Measurements from ENCODE around the gene DOK3. TPM values are rescaled to one million over a fixed set of nuclear protein-coding genes. Genes with fewer than 3 reads are reported as not detected.

The DOK3 gene
- polyA plus RNA-seq, 1 donor from 2014 or later = 5.5 TPM

DNA sequence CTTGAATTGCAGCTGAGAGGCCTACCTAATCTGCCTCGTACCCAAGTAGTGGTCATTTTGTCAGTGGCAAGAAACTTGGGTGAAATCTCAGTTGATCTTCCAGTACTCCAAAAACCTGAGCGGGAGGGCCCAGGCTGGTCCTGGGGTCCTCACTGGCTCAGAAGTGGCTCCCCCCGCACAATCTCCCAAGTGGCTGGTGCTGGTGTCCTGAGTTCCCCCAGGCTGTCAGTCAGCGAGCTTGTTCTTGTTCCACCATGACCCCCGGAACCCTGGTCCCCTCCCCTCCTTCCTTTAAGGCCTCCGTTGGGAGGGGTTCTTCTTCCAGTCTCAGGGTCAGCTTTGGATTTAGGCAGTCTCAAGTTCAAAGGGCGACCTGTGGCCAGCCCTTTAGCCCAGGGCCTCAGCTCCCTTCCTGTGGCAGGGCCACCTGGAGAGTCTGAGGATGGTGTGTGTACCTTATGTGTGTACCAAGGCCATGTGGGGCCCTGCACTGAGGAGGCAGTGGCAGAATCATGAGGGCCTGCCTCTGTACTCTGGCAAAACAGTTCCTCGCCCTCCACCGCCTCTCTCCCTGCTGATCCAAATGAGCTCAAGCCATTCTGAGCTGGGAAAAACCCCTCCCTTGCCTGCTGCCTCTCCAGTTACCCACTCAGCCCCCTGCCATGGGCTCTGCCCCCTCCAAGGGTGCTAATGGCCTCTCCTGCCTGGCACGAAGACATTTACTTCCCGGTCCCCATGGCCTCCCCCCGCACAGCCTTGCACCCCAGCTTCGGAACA lies 31.7 kb downstream of the DOK3 start:
- Histone ChIP-seq H3K79me2 (replicated peaks; ENCODE audit: insufficient read depth, low read length) (peaks cover under 1% of the 10 kb centered on the region), H3K27me3 (ENCODE audit: insufficient read depth, low read depth, low read length) (no peaks in the 10 kb centered on the region), H3K9me2 (ENCODE audit: insufficient read depth, low read length) (no peaks in the 10 kb centered on the region), H3K9me3 (ENCODE audit: low read length) (no peaks in the 10 kb centered on the region), H3K4me2 (ENCODE audit: low read length) (no peak overlapping the region), H3K36me3 (ENCODE audit: insufficient read depth, low read length) (no peaks in the 10 kb centered on the region), H2AFZ (ENCODE audit: low read depth, low read length) (no peak overlapping the region), H3K9ac (ENCODE audit: low read length) (no peak overlapping the region), H3K4me3 (ENCODE audit: low read length) (no peak overlapping the region), H3F3A (ENCODE audit: insufficient read depth, low read length, poor library complexity, severe bottlenecking) (no peaks in the 10 kb centered on the region), H3K27ac (ENCODE audit: low read length) (no peak overlapping the region), H4K20me1 (ENCODE audit: insufficient read depth) (no peaks in the 10 kb centered on the region)
- no peak for TF ChIP-seq TAF1 (IDR thresholded peaks at IDR 0.05; ENCODE audit: low read depth)
- no peak for TF ChIP-seq RAD21 (conservative IDR thresholded peaks at IDR 0.05)
- no peak for TF ChIP-seq POLR2AphosphoS5 (IDR thresholded peaks at IDR 0.05)
- no peak for TF ChIP-seq EZH2 (IDR thresholded peaks at IDR 0.05; ENCODE audit: borderline replicate concordance, insufficient read depth, low read length, poor library complexity, severe bottlenecking)
- TF ChIP-seq, protein P1, sequence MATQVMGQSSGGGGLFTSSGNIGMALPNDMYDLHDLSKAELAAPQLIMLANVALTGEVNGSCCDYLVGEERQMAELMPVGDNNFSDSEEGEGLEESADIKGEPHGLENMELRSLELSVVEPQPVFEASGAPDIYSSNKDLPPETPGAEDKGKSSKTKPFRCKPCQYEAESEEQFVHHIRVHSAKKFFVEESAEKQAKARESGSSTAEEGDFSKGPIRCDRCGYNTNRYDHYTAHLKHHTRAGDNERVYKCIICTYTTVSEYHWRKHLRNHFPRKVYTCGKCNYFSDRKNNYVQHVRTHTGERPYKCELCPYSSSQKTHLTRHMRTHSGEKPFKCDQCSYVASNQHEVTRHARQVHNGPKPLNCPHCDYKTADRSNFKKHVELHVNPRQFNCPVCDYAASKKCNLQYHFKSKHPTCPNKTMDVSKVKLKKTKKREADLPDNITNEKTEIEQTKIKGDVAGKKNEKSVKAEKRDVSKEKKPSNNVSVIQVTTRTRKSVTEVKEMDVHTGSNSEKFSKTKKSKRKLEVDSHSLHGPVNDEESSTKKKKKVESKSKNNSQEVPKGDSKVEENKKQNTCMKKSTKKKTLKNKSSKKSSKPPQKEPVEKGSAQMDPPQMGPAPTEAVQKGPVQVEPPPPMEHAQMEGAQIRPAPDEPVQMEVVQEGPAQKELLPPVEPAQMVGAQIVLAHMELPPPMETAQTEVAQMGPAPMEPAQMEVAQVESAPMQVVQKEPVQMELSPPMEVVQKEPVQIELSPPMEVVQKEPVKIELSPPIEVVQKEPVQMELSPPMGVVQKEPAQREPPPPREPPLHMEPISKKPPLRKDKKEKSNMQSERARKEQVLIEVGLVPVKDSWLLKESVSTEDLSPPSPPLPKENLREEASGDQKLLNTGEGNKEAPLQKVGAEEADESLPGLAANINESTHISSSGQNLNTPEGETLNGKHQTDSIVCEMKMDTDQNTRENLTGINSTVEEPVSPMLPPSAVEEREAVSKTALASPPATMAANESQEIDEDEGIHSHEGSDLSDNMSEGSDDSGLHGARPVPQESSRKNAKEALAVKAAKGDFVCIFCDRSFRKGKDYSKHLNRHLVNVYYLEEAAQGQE (IDR thresholded peaks at IDR 0.05; ENCODE audit: borderline replicate concordance) = no peak
- TF ChIP-seq MXI1 (conservative IDR thresholded peaks at IDR 0.05; ENCODE audit: poor library complexity, severe bottlenecking) = no peak
- no peak for TF ChIP-seq EP300 (conservative IDR thresholded peaks at IDR 0.05; ENCODE audit: poor library complexity, severe bottlenecking)
- no peak for TF ChIP-seq SMC3 (conservative IDR thresholded peaks at IDR 0.05; ENCODE audit: poor library complexity)

DNA sequence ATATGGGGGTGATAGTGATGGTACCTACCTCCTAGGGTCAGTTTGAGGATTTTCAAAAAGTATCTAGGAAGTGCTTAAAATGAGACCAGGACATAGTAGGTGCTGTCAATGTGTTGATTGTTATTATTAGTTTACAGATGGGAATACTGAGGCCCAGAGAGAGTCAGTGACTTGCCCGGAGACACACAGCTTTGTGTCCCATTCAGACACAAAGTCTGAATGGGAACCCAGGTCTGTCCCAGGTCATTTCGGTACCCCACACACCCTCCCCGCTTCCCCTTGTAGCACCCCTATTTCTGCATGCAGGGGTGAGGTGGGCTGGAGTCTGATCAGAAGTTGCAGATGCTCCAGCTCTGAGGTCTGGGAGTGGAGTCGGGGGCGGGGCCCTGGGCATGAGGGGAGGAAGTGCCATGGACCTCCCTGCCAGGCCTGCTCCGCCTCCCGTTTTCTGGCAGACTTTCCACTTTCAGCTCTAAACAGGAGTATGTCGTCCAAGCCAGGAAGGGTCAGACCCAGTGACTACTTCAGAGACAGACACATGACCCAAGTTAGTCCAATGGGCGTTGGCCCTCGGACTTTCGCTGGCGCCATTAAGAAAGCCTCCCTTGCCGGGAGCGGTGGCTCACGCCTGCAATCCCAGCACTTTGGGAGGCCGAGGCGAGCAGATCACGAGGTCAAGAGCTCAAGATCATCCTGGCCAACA lies 32.9 kb downstream of the DOK3 start:
- no peak overlapping the region for H2AFZ ChIP-seq (ENCODE audit: low read depth, low read length)

More for the DNA sequence above, 32.9 kb downstream of the DOK3 start:
- H3K36me3 ChIP-seq (ENCODE audit: insufficient read depth, low read length) = no peaks in the 10 kb centered on the region
- H3K27ac ChIP-seq (ENCODE audit: low read length) = no peak overlapping the region
- H3K9ac ChIP-seq (ENCODE audit: low read length) = no peak overlapping the region
- H3K4me3 ChIP-seq (ENCODE audit: low read length) = no peak overlapping the region
- peaks cover 5% of the 10 kb centered on the region for H4K20me1 ChIP-seq (ENCODE audit: insufficient read depth)
- no peak overlapping the region for H3K4me2 ChIP-seq (ENCODE audit: low read length)
- peaks cover 13% of the 10 kb centered on the region for H3K79me2 ChIP-seq (replicated peaks; ENCODE audit: insufficient read depth, low read length)
- no peaks in the 10 kb centered on the region for H3K9me2 ChIP-seq (ENCODE audit: insufficient read depth, low read length)
- no peaks in the 10 kb centered on the region for H3F3A ChIP-seq (ENCODE audit: insufficient read depth, low read length, poor library complexity, severe bottlenecking)
- no peaks in the 10 kb centered on the region for H3K9me3 ChIP-seq (ENCODE audit: low read length)
- no peaks in the 10 kb centered on the region for H3K27me3 ChIP-seq (ENCODE audit: insufficient read depth, low read depth, low read length)
- no peak for TF ChIP-seq RAD21 (conservative IDR thresholded peaks at IDR 0.05)
- TF ChIP-seq EZH2 (IDR thresholded peaks at IDR 0.05; ENCODE audit: borderline replicate concordance, insufficient read depth, low read length, poor library complexity, severe bottlenecking) = no peak
- no peak for TF ChIP-seq POLR2AphosphoS5 (IDR thresholded peaks at IDR 0.05)
- TF ChIP-seq, protein P1 (IDR thresholded peaks at IDR 0.05; ENCODE audit: borderline replicate concordance) = no peak
- no peak for TF ChIP-seq TAF1 (IDR thresholded peaks at IDR 0.05; ENCODE audit: low read depth)
- no peak for TF ChIP-seq EP300 (conservative IDR thresholded peaks at IDR 0.05; ENCODE audit: poor library complexity, severe bottlenecking)
- TF ChIP-seq MXI1 (conservative IDR thresholded peaks at IDR 0.05; ENCODE audit: poor library complexity, severe bottlenecking) = no peak
- TF ChIP-seq SMC3 (conservative IDR thresholded peaks at IDR 0.05; ENCODE audit: poor library complexity) = no peak
- TF ChIP-seq, protein P2, sequence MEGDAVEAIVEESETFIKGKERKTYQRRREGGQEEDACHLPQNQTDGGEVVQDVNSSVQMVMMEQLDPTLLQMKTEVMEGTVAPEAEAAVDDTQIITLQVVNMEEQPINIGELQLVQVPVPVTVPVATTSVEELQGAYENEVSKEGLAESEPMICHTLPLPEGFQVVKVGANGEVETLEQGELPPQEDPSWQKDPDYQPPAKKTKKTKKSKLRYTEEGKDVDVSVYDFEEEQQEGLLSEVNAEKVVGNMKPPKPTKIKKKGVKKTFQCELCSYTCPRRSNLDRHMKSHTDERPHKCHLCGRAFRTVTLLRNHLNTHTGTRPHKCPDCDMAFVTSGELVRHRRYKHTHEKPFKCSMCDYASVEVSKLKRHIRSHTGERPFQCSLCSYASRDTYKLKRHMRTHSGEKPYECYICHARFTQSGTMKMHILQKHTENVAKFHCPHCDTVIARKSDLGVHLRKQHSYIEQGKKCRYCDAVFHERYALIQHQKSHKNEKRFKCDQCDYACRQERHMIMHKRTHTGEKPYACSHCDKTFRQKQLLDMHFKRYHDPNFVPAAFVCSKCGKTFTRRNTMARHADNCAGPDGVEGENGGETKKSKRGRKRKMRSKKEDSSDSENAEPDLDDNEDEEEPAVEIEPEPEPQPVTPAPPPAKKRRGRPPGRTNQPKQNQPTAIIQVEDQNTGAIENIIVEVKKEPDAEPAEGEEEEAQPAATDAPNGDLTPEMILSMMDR (IDR thresholded peaks at IDR 0.05; ENCODE audit: poor library complexity, severe bottlenecking) = no peak

All from neural cell (in vitro differentiated cells).